HG02970 (cell line): ENCODE results near the gene KRTDAP.

Source experiments
- ATAC-seq: cut with Tn5 transposase; IDR thresholded peaks from one replicate; pipeline ENCODE4 v1.9.1; 2021; ENCODE audit warnings: mild to moderate bottlenecking, moderate library complexity, moderate number of reproducible peaks; ENCODE audit not compliant: unreplicated experiment, low FRiP score

The KRTDAP gene

DNA sequence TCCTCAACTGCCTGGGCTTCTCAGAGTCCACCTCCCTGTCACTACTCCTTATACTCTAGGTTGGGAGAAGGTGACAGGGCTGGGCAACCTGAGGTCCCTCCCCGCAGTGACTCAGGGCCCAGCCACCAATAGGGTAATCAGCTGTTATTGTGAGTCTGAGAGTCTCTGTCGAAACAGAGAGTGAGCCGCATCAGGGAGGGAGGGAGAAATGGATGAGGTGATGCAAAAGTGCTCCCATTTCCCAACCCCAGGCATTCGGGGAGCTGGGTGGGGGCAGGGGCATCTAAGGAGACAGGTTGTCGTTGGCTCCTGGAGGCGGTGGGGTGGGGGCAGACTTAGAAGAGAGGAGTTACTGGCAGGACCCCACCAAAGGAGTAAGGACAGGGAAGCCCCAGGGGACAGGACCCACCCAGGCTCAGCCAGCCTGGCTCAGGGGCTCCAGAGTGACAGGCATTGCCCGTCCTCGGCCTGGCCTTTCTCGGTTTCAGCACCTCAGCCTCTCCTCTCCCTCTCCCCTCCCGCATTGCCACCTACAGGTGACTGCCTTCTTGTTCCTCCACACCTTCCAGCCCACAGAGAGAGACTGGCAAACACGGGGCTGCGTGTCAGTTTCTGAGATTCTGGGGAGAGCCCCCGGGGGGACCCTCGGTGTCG is 23.5 kb upstream of the KRTDAP start, which contains the start of gene DMKN:
TSS of gene DMKN (minus strand) at position 22 of the 654 bp plus-strand sequence. CDS start 174 bp downstream, outside the sequence.
- ATAC-seq = no peak

DNA sequence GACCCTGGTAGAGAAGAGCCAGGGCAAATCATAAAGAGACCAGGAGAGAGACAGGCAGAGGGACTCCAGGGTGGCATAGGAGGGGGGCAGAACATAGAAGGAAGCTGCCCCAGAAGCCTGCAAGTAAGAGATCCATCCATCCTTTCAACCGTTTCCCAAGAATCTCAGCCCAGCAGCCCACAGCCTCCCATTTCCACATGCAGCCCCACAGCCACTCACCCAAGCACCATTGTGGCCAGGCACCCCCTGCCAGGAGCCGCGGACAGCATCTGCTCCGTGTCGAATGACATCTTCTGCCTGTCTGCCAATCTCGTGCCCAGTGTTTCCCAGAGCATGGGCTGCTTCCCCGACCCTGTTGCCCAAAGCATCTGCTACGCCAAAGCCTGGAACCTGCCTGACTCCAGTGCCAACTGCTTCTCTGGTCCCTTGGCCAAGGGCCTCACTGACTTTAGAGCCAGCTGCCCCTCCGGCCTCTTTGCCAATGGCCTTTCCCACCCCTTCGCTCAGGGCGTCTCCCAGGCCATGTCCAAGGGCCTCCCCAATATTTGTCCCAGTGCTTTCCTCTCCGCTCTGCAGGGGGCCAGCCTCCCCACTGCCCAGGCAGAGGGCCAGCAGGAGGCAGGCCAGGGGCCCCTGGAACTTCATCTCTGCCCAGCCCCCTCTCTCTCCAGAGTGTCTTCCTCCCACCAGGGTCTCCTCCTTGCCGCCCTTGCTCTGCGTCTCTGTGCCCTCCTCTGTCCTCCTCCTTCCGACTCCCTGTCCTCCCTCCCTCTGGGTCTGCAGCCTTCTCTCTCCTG is 22.8 kb upstream of the KRTDAP start:
- no peak for ATAC-seq

DNA sequence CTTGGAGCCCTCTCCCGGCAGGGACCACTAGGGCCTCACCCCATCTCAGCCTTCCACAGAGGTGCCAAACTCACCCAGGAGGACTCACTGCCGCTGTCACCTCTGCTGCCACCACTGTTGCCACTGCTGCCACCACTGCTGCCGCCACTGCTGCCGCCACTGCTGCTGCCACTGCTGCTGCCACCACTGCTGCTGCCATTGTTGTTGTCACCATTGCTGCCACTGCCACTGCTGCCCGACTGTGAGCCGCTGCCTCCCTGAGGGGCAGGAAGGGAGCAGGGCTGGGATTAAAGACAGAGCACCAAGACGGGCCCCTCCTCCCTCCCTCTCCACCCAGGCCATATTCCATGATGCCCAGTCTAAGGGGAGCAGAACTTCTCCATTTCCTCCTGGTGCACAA is 21.1 kb upstream of the KRTDAP start:
- ATAC-seq = no peak

DNA sequence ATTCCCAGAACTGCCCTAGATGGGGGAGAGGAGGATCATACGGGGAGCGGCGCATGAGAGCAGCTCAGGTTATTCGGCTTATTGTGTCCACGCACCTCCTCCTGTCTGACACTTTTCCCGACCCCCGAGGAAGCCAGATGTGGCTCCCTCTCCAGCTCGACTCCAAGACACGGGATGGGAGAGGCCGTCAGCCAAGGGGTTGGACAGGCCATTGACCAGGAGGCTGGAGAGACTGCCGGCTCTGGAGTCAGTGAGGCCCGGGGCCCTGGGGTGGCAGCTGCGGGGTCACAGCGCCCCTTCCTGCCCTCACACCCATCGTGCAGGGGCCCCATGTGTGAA is 20.3 kb upstream of the KRTDAP start:
- ATAC-seq = no peak

DNA sequence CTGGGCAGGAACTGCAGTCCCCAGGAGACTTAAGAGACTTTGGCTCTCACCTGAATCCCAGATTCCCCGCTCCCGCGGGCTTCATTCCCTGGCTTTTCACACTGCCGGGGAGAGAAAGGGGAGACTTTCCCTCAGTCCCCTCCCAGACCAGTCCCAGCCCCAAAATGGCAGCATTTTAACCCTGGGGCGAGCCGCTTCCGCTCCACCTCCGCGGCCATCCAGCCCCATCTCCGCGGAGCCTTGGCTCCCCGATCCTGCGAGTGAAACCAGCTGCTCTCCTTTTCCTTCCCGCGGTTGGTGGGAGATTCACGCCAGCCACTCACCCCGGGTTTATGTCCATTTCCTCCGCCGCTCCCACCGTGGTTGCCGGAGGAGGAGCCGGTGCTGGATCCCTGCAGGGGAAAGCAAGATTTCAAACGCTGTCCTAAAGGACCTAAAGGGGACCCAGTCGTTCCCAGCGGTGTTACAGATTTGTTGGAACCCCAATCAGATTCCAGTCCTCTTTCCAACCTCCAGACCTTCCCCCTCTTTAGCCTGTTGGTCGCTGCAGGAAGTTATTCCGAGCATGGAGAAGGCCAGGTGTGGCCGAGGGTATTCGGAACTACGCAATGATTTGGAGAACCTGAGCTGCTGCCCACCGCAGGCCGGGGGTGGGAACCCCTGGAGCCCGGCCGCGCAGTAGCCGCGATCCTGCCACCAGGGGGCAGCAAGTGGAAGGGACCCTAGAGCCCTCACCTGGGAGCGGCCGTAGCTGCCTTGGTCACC is 19.8 kb upstream of the KRTDAP start:
- ATAC-seq = no peak

DNA sequence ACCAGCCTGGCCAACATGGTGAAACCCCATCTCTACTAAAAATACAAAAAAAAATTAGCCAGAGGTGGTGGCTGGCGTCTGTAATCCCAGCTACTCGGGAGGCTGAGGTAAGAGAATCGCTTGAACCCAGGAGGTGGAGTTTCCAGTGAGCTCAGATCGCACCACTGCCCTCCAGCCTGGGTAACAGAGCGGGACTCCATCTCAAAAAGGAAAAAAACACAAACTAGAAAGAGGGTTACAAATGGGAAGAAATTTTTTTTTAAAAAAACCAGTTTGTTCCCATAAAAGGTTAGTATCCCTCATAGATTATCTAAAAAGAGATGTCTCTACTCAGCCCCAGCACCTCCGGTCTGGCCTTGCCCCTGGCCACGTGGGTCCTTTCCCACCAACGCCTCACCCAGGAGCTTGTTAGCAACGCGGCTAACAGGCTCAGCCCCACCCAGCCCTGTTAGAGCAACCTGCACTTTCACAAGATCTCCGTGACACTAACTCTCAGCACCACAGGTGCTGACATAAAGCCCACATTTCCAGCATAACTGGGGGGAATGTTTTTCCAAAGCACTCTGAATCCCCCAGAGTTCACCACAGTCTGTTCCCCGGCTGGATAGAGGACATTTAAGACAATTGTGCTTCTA is 18.9 kb upstream of the KRTDAP start:
- no peak for ATAC-seq

DNA sequence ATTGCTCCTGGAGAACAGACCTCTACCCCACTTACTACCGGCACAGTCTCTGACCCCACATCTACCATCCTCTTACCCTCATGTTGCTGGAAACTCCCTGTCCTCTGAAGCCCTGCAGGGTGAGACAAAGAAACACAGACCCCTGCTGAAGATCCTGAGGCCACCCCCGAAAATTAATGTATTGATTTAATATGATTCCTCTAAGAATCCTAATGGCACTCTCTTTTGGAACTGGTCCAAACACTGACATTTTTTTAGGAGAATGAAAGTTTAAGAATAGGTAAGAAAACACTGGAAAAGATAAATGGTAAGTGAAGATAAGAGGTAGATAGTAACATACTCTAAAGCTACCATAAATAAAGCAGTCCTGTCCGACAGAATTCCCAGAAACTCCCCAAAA is 17.9 kb upstream of the KRTDAP start:
- ATAC-seq = no peak

DNA sequence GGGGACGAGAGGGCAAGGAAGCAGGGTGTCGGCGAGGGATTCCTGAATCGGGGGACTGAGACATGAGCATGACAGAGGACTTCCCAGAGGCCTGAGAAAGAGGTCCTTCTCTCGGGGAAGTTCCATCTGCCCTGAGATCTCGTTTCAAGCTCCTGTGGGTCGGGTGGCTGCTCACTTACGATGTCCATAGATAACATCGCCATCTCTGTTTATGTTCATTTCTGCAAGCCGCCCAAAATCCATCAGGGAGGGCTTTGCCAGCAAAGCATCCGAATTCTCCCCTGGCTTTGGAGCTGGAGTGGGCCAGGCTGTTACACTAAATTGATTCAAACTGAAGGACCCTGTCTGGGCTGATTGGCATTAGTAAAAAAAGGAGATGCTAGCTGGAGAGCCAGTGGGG is 17.3 kb upstream of the KRTDAP start:
- no peak for ATAC-seq

DNA sequence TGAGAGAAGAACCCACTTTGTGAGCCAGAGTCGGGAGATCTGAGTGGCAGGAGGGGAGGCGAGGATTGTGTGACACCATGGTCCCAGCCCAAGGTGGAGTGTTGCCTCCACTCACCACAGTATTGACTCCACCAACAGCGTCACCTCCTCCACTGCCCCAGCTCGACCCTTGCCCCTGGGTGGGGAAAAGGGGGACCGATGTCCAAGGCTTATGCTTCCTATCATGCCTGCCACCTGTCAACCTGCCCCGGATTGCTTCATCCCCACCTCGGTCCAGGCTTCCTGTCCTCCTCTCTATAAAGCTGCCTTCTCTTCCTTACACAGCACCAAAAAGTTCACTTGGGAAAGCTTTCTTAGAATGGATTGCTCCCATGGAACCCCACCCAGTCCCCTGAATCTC is 15.7 kb upstream of the KRTDAP start:
- no peak for ATAC-seq

DNA sequence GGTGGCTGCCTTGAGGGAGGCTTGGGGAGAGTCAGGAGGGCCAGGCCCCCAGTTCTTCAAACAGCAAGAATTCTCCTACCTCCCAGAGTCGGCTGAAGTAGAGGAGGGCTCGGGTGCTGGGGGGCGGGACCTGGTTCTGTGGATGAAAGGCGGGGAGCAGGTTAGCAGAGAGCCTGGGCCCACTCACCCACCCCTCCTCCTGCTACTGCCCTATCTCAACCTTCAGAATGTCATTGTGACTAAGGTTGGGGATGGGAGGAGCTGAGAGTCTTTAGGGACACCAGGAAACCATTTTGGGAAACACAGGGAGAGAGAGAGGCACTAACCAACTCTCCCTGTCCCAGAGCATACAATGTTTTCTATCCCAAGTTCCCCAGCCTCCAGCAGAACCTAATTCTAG is 12.5 kb upstream of the KRTDAP start:
- no peak for ATAC-seq

DNA sequence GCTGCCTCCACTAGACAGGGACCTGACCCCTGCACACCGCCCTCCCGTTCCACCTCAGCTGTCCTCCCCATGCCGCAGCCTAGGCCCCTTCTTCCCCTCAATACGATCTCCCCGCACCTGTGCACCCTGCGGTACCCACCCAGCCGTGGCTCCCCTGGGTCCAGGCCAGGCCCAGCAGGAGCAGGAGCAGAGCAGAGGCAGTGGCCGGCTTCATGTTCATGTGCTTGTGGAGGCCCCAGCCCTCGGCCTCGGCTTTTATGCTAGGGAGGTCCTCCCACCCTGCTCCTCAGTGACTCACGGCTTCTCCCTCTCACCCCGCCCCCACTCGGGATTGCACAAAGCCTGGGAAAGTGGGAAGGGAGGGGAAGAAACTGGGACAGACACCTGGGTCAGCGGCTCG is 11.4 kb upstream of the KRTDAP start:
- no peak for ATAC-seq

DNA sequence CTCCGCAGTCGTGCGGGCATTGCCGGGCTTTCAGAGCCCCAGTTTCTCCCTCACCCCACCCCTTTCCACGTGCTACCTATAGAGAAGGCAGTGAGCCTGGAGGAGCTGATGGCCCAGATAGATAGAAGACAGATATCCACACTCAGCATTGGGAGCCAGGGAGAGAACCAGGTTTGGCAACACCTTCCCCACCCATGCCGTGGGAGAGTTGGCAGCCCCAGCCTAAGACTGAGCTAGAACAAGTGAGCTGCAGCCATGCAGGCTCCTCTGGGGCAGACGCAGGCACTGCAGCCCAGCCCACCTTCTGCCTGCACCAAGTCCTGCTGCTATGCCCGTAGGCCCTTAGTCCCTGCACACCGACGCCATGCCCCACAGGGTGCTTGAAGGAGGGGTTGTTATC is 10.3 kb upstream of the KRTDAP start:
- no peak for ATAC-seq

DNA sequence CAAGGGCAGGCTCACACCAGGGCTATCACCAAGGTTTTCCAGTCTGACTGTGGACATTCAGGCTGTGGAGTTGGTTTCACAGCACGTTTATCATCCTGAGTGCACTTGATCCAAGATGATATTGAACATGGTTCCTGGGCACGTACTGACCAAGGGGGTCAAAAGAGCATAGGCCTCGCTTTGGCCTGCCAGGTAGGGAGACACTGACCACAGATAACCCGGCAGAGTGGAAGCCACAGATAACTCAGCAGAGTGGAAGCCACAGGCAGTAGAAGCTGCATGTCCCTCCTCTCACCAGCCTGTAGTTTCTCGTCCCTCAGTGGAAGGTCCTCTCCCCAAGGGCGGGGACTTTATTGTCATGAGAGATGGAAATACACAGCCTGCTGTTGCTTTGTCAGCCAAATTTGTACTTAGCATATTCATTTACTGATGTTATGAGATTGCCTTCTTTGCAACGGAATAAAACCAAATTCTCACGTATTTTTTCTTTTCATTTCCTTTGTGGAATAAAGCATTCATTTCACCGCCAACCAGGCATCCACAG is 8.8 kb upstream of the KRTDAP start:
- no peak for ATAC-seq

DNA sequence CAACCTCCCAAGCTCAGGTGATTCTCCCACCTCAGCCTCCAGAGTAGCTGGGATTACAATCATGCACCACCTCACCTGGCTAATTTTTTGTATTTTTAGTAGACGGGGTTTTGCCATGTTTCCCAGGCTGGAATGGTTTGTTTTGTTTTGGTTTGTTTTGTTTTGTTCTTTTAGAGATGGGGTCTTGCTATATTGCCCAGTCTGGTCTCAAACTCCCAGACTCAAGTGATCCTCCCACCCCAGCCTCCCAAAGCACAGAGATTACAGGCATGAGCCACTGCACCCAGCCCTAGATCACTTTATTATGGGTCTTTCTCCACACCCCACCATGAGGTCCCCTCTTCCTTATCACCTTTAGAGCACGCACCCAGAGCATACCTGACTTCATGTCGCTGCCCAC is 8.0 kb upstream of the KRTDAP start:
- no peak for ATAC-seq

DNA sequence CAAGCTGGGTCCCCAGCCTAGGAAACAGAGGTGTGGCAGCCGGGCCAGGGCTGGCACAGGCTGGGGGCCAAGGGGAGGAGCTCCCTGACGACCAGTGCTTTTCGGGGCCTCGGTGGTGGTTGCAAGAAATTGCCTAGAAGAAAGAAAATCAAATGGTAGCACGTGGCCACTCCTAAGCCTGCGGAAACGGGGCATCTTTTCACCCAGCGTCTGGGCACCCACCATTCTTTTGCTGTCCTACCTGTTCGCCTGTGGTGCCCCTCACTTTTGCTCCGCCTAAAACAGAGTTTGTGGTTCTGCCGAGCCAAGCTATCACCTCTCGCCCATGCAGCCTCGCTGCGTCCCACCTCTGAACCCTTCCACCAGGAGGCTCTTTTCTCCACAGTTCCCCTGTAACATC is 7.1 kb upstream of the KRTDAP start:
- no peak for ATAC-seq

DNA sequence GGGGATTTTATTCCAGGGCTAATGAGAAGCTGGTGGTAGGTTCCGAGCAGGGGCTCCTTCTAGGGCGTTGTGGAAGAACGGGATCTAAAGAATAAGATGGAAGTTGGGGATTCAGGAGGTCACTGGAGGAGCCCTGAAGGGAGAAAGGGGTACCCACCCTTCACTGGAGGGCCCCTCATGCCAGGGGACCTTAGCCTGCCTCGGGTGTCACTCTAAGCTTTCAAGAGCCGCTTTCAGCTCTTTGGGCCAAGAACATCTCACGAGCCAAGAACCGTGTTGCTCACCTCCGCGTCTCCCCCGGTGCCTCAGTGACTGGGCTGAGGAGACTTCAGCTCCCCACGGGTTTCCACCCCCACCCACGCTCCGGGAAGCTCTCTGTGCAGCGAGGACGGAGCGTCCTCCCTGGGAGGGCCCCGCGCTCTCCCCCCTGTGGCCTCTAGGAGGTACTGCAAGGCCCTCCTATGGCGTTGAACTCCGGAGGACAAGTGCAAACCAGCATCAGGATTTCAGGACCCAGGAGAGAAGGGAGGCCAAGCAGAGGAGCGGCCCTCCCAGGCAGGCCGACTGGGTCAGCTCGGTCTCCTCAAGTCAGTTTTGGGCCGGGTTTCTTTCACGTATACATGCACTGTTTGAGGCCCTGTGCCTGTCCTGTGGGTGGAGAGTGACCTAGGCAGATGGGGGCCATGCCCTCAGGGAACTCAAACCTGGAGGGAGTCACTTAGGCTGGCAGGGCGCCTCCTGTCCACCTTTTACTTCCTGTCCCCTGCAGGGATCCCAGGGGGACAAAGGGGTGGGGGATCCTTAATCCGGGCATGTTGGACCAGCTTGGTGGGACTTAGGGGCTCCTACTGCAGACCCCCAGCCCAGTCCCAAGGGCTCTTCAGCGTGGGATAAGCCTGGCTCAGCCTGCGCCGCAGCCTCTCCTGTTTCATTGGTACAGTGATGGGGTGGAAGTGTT is 5.1 kb upstream of the KRTDAP start:
- ATAC-seq = no peak

DNA sequence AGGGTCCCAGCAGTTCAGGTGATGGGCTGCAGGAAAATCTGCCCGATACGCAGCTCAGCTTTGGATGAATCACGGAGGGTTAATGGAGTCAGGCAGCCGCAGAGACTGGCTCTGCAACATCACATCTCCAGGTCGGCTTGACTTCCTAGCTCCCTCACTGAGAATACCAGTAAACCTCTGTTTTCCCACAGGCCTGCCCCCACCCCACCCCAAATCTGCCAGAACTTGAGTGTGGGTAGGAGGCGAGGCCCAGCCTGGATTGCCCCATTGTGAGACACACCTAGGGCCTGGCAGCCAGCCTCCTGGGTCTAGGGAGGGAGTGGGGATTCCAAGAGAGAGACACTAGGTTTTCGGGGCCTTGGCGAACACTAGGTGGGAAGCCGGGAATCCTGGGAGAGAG is 3.7 kb upstream of the KRTDAP start:
- ATAC-seq = no peak

DNA sequence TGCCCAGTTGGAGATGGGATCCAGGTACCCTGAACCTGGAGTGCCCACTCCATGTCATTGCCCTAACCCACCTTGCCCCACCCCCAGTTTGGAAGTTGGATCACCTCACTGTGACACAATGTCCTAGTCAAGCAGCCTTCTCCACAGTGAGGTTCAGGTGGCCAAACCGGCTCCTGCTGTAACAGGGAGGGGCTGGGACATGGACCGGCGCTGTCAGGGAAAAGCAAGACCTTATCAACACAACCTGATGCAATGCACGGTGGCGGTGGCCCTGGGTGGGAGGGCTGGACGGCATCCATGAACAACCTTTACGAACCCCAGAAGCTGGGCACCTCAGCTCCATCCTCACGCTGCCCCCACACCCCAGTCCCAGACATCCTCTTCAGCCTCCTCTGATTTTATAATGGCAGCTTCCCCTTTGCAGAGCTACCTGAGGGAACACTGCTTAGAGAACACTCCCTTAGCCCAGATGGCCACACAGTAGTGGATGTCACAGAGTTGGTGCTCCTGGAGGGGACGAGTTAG is 1.6 kb upstream of the KRTDAP start:
- no peak for ATAC-seq

DNA sequence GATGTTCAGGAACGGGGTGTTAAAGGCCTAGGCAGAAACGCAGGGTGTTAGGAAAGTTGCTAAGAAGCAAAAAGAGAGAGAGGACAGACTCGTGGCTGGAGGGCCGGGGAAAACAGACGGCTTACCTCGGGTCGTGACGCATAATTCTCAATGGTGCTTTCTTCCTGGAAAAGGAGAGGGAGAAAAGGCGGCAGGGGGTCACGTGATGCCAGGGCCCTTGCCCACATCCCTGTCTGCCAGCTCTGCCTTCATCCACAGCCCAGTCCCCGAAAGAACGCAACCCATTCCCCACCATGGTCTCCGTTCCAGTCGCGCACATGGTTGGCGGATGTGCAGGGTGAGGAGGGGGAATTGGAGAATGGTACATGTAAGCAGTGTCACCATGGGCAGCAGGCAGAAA is 1.6 kb downstream of the KRTDAP start:
- no peak for ATAC-seq
